K562 (cell line): Measurements from ENCODE around the gene CPNE2.

Source experiments
- CTCF ChIP-seq, 3 experiments: IDR thresholded peaks in 2 of 3; conservative IDR thresholded peaks in 1 of 3; 2 replicates each; pipeline ENCODE4 v1.5.1; 2011 to 2012; ENCODE audit warnings: low read length in 3 of 3, mild to moderate bottlenecking in 3 of 3, control low read depth in 2 of 3, improper control_type of control experiment in 1 of 3, inconsistent platforms in 1 of 3, low read depth in 1 of 3, mixed read lengths in 1 of 3, moderate library complexity in 1 of 3; ENCODE audit not compliant: insufficient read depth in 2 of 3
- ILF3 ChIP-seq: fragments of 450-650 bp; IDR thresholded peaks from 2 replicates; pipeline ENCODE4 v1.6.1; 2018; ENCODE audit warnings: antibody characterized with exemption, mild to moderate bottlenecking, moderate library complexity, borderline replicate concordance
- MYBL2 ChIP-seq, 2 experiments: fragments of 450-650 bp in 1 of 2; sonication (generic) in 1 of 2; formaldehyde crosslinking in 1 of 2; IDR thresholded peaks; 2 replicates each; pipeline versions ENCODE4 v1.6.1 to v1.8.1; 2017 to 2022; ENCODE audit warnings: borderline replicate concordance in 1 of 2, inconsistent platforms in 1 of 2, low read depth in 1 of 2, mild to moderate bottlenecking in 1 of 2, missing genetic modification reagents in 1 of 2, moderate library complexity in 1 of 2
- TF ChIP-seq, protein P1 (sequence below): fragments of 450-650 bp; IDR thresholded peaks from one replicate; pipeline ENCODE4 v1.6.1; 2018; ENCODE audit warnings: mild to moderate bottlenecking, moderate library complexity; ENCODE audit not compliant: partially characterized antibody

- TF ChIP-seq CTCF (IDR thresholded peaks at IDR 0.05 in 2 of 3, conservative IDR thresholded peaks at IDR 0.05 in 1 of 3; ENCODE audit: insufficient read depth in 2 of 3, low read depth in 1 of 3, low read length in 3 of 3), result no peak
- TF ChIP-seq, protein P1, sequence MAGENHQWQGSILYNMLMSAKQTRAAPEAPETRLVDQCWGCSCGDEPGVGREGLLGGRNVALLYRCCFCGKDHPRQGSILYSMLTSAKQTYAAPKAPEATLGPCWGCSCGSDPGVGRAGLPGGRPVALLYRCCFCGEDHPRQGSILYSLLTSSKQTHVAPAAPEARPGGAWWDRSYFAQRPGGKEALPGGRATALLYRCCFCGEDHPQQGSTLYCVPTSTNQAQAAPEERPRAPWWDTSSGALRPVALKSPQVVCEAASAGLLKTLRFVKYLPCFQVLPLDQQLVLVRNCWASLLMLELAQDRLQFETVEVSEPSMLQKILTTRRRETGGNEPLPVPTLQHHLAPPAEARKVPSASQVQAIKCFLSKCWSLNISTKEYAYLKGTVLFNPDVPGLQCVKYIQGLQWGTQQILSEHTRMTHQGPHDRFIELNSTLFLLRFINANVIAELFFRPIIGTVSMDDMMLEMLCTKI, result no peak
- no peak for TF ChIP-seq ILF3
- TF ChIP-seq MYBL2 (IDR thresholded peaks at IDR 0.05; ENCODE audit: low read depth), result no peak
- TF ChIP-seq MYBL2 (CRISPR knock-in tag; IDR thresholded peaks at IDR 0.05; ENCODE audit: borderline replicate concordance), result no peak
Measured at GRCh38 chr16:57115168-57115513, 22.8 kb downstream of the CPNE2 start.
